Smooth muscle cell (in vitro differentiated cells): ENCODE measurements around the gene RFX2. TPM values are rescaled to one million over a fixed set of nuclear protein-coding genes. Genes with fewer than 3 reads are reported as not detected.

Experiments
- DNase-seq: peaks from one replicate; lab custom pipeline; 2025; ENCODE audit not compliant: unreplicated experiment; lab: John Stamatoyannopoulos, UW
- H2AFZ ChIP-seq: fragments of 200-600 bp; sonication (generic); 2 replicates; pipeline ENCODE4 v1.6.0; 2016; ENCODE audit warnings: antibody characterized with exemption, low read depth, mild to moderate bottlenecking
- H3F3A ChIP-seq: fragments of 200-600 bp; sonication (generic); 2 replicates; pipeline ENCODE4 v1.6.0; 2017; ENCODE audit warnings: antibody characterized with exemption, low read depth
- H3K27ac ChIP-seq: fragments of 200-600 bp; sonication (generic); 2 replicates; pipeline ENCODE4 v1.5.1; 2016; ENCODE audit warnings: low read depth, mild to moderate bottlenecking
- H3K27me3 ChIP-seq: fragments of 200-600 bp; sonication (generic); 2 replicates; pipeline ENCODE4 v1.6.1; 2016; ENCODE audit warnings: low read depth, mild to moderate bottlenecking
- H3K36me3 ChIP-seq: fragments of 200-600 bp; sonication (generic); 2 replicates; pipeline ENCODE4 v1.5.1; 2016; ENCODE audit warnings: low read depth
- H3K4me1 ChIP-seq: fragments of 200-600 bp; sonication (generic); 2 replicates; pipeline ENCODE4 v1.5.1; 2016; ENCODE audit warnings: low read depth
- H3K4me2 ChIP-seq: fragments of 200-600 bp; sonication (generic); 2 replicates; pipeline ENCODE4 v1.6.0; 2016; ENCODE audit warnings: mild to moderate bottlenecking
- H3K4me3 ChIP-seq: fragments of 200-600 bp; sonication (generic); 2 replicates; pipeline ENCODE4 v1.5.1; 2016; ENCODE audit warnings: mild to moderate bottlenecking
- H3K79me2 ChIP-seq: fragments of 200-600 bp; sonication (generic); 2 replicates; pipeline ENCODE4 v1.6.0; 2016; ENCODE audit warnings: low read depth, mild to moderate bottlenecking
- H3K9ac ChIP-seq: fragments of 200-600 bp; sonication (generic); 2 replicates; pipeline ENCODE4 v1.6.0; 2016; ENCODE audit warnings: low read depth
- H3K9me3 ChIP-seq: fragments of 200-600 bp; sonication (generic); replicated peaks from 2 replicates; pipeline ENCODE4 v1.5.1; 2016; ENCODE audit warnings: low read depth
- H4K20me1 ChIP-seq: fragments of 200-600 bp; sonication (generic); 2 replicates; pipeline ENCODE4 v1.6.0; 2016; ENCODE audit warnings: low read depth
- CTCF ChIP-seq: fragments of 200-600 bp; sonication (generic); IDR thresholded peaks from 2 replicates; pipeline ENCODE4 v1.5.1; 2017; ENCODE audit warnings: borderline replicate concordance, mild to moderate bottlenecking, antibody characterized with exemption; ENCODE audit not compliant: insufficient read depth, poor library complexity, severe bottlenecking
- WGBS: methylation state at CpG from one replicate; pipeline ENCODE4 v1.1.7; 2016; ENCODE audit warnings: low lambda C conversion rate; 5-methylcytosine and 5-hydroxymethylcytosine counted together
- polyA plus RNA-seq: library from polyadenylated mRNA; unstranded; fragments of >200 nt; fragmentation: Nextera tagmentation; extraction: Ambion mirVana; gene quantifications from 2 replicates; pipeline ENCODE4 v1.2.1, GENCODE V29; 2016
- total RNA-seq: library from RNA; depleted of rRNA; stranded (reverse); fragments of >200 nt; gene quantifications from 2 replicates; pipeline ENCODE4 v1.2.3, GENCODE V29; 2014

Gene RFX2
- total and polyA plus RNA-seq, 2 experiments from 2014 or later = 4.7 to 7.5 TPM

- no peak for TF ChIP-seq CTCF
- Histone ChIP-seq H3K27ac (peak overlapping the region; percentile 75), H3K9me3 (no peaks in the 10 kb centered on the region), H3K27me3 (peaks cover 5% of the 10 kb centered on the region), H3K4me1 (no peaks in the 10 kb centered on the region), H3K9ac (peak overlapping the region; percentile 46), H3K4me3 (no peak overlapping the region), H3K36me3 (no peaks in the 10 kb centered on the region), H3F3A (no peaks in the 10 kb centered on the region), H4K20me1 (no peaks in the 10 kb centered on the region), H3K4me2 (no peak overlapping the region), H3K79me2 (no peaks in the 10 kb centered on the region), H2AFZ (no peak overlapping the region)
- WGBS = 69% methylated on average over 28 of the region's 28 CpGs
- no peak for DNase-seq
Measured at GRCh38 chr19:6056801-6057650, 53.3 kb downstream of the RFX2 start.

GRCh38 chr19:6056282-6056741 lies 54.0 kb downstream of the RFX2 start:
- no peak overlapping the region for H3K27ac ChIP-seq
- no peaks in the 10 kb centered on the region for H3K4me1 ChIP-seq
- H3K9me3 ChIP-seq = no peaks in the 10 kb centered on the region
- no peaks in the 10 kb centered on the region for H3K79me2 ChIP-seq
- no peak for DNase-seq
- H2AFZ ChIP-seq = no peak overlapping the region
- H3K4me2 ChIP-seq = no peak overlapping the region
- peaks cover 5% of the 10 kb centered on the region for H3K27me3 ChIP-seq
- WGBS = 93% methylated on average over 8 of the region's 8 CpGs
- no peak for TF ChIP-seq CTCF
- H4K20me1 ChIP-seq = no peaks in the 10 kb centered on the region
- no peak overlapping the region for H3K4me3 ChIP-seq
- no peaks in the 10 kb centered on the region for H3K36me3 ChIP-seq
- H3F3A ChIP-seq = no peaks in the 10 kb centered on the region
- no peak overlapping the region for H3K9ac ChIP-seq

- Histone ChIP-seq H3K4me2 (no peak overlapping the region), H3K27ac (no peak overlapping the region), H3K79me2 (no peaks in the 10 kb centered on the region), H4K20me1 (no peaks in the 10 kb centered on the region), H3K9me3 (no peaks in the 10 kb centered on the region), H3K36me3 (no peaks in the 10 kb centered on the region), H3K4me1 (no peaks in the 10 kb centered on the region), H3K4me3 (no peak overlapping the region), H3F3A (no peaks in the 10 kb centered on the region), H2AFZ (no peak overlapping the region), H3K9ac (no peak overlapping the region), H3K27me3 (peaks cover 5% of the 10 kb centered on the region)
- DNase-seq = no peak
- no peak for TF ChIP-seq CTCF
- 94% methylated on average over 4 of the region's 4 CpGs for whole genome bisulfite sequencing
Measured at GRCh38 chr19:6055013-6055795, 55.1 kb downstream of the RFX2 start.
